Measurements from ENCODE around the gene TMIE.
A peak's percentile ranks its signal among the peaks of the same experiment; 100 is the strongest.
"Not testable (repeated sequence)": the region's sequence is repeated elsewhere in the genome, so short reads cannot be mapped to it uniquely, and the experiment has no call there.

The TMIE gene

DNA sequence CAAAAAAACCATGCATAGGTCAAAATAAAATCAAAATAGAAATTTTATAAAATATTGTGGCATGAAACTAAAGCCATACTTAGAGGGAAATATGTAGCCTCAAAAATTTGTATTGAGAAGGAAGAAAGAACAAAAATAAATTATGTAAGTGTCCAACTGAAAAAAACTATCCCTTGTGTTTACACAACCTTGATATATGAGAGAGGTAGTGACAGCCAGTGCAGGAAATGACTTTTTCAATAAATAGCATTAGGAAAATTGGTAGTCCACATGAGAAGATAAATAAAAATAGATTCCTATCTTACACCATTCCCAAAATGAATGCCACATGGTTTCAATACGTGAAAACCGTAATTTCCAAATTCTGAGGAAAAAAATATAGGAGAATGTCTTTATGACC is 29.6 kb downstream of the TMIE start:
- no peaks in the 10 kb centered on the region for H3K9me3 Mint-ChIP-seq
- H3K4me1 Mint-ChIP-seq: no peaks in the 10 kb centered on the region
- peaks cover 16 to 28% of the 10 kb centered on the region in 2 donors for H3K27me3 Mint-ChIP-seq
- H3K36me3 Mint-ChIP-seq: no peaks in the 10 kb centered on the region
- ATAC-seq (replicated peaks) (no peak), DNase-seq (no peak)
- H3K27ac Mint-ChIP-seq: no peak overlapping the region
- no peak overlapping the region for H3K4me3 Mint-ChIP-seq

DNA sequence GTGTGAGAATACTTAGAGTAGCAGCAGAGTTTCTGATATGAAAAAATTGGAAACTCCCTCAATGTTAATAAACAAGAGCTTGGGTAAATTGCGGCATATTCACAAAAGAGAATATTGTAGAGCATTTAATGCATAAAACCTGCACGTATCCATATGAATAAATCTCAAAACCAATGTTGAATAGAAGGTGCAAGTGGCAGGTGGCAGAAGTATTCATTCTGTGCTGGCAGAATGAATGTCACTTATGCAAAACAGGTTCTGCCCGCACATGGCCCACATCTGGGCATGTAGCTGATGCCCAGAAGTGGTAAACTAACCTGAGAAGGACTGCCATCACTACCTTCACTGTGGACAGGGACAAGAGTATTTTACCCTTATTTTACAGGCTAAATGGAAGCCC is 30.6 kb downstream of the TMIE start:
- ATAC-seq (replicated peaks) (no peak), DNase-seq (no peak)

DNA sequence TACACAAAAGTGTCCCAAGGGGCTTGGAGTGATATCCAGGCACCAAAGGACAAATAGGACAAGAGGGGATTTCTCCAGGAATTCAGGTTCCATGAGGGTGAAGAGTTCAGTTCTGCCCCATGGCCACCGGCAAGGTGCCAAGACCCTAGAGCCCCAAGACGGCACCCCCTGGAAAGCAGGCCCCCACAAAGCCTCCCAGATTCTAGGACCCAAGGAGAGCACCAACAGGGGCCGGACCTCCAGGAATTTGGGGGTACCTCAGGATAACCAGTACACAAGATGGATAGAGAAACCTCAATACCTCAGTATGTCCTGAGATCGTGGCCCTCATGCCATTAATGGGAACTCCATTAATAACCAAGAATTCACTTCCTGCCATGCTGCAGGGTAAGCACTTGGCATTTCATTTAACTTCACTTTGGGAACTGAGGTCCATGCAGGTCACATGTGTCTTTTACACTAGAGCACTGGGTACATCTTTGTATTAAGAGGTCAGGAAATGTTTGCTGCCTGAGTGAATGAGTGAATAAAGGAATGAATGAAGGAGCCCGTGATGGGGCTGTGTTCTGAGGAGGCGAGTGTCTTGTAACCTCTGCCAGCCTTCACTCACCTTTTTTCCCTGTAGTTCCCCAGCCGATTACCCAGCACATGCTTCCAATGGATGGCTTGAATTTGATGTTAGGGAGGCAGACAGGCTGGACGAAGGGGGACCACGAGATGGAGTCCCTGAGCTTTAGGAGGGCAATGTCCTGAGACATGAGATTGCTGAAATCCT is 32.0 kb downstream of the TMIE start:
- peaks cover 21 to 22% of the 10 kb centered on the region in 2 donors for H3K27me3 Mint-ChIP-seq
- ATAC-seq (replicated peaks) (no peak), DNase-seq (no peak)
- H3K4me3 Mint-ChIP-seq: no peak overlapping the region
- no peaks in the 10 kb centered on the region for H3K4me1 Mint-ChIP-seq
- H3K36me3 Mint-ChIP-seq: no peaks in the 10 kb centered on the region
- H3K27ac Mint-ChIP-seq: no peak overlapping the region
- H3K9me3 Mint-ChIP-seq: no peaks in the 10 kb centered on the region

More for the DNA sequence above, 30.6 kb downstream of the TMIE start:
- H3K36me3 Mint-ChIP-seq: no peaks in the 10 kb centered on the region
- no peaks in the 10 kb centered on the region for H3K9me3 Mint-ChIP-seq
- no peaks in the 10 kb centered on the region for H3K4me1 Mint-ChIP-seq
- H3K27ac Mint-ChIP-seq: no peak overlapping the region
- H3K4me3 Mint-ChIP-seq: no peak overlapping the region
- H3K27me3 Mint-ChIP-seq: peaks cover 14 to 21% of the 10 kb centered on the region in 2 donors

DNA sequence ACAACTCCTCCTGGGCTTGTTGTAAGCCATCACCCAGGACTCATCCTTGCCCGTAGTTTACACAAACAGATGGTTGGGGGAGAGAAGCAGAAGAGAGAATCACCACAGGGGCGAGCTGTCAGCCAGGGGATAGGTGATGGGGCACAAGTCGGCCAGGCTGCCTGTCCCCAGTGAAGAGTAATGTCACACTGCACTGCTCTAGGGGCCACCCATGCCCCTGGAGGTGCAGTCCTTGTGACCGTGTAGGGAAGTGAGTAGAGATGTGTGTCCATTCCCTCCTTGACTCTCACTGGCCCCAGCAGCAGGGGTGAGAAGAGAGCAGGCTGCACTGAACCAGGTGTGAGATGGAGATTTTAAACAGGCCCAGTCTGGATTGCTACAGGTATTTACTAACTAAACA is 33.6 kb downstream of the TMIE start:
- Mint-ChIP-seq H3K36me3 (no peaks in the 10 kb centered on the region), H3K9me3 (peaks cover 0 to 3% of the 10 kb centered on the region in 2 donors), H3K4me1 (no peaks in the 10 kb centered on the region), H3K27me3 (peaks cover 15 to 22% of the 10 kb centered on the region in 2 donors), H3K27ac (no peak overlapping the region), H3K4me3 (no peak overlapping the region)
- DNase-seq: no peak
- ATAC-seq (replicated peaks): no peak

DNA sequence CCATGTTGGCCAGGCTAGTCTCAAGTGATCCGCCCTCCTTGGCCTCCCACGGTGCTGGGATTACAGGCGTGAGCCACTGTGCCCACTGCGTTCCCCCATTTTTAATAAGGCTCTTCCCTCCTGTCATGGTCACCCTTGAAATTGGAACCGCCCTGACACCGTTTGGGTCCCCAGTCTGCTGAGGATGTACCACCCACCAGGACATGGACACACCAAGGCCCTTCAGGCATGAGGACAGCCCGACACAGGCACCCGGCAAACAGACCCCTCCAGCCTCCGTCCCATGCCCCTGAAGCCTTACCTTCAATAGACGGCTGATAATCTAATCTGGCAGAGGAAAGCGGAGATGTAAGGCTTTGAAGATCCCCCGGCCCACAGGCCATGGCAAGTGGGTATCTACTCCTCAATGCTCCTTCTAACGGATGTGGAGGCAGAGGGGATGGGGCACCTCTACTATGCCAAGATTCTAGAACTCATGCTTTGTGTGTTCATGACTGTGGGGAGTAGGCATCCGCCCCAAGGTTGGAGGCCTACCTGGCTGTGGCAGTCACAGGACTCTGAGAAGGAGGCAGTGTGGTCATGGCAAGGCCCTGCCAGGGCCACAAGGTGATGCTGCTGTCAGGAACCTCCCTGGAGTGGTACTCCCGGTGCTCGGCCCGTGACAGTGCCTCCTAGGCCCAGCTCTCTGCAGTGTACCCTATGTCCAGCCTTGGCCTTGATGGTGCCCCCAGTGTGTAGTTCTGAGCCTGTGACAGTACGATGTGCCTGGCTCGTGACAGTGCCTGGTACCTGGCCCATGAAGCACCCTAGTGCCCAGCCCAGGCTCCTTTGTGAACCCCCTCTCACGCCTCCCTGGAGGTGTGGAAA is 35.0 kb downstream of the TMIE start:
- Mint-ChIP-seq H3K9me3 (peaks cover 0 to 4% of the 10 kb centered on the region in 2 donors), H3K4me3 (no peak overlapping the region), H3K4me1 (no peaks in the 10 kb centered on the region), H3K27me3 (peaks cover 15 to 22% of the 10 kb centered on the region in 2 donors), H3K36me3 (no peaks in the 10 kb centered on the region), H3K27ac (peak overlapping the region; percentile 67)
- ATAC-seq (replicated peaks) (no peak), DNase-seq (no peak)

DNA sequence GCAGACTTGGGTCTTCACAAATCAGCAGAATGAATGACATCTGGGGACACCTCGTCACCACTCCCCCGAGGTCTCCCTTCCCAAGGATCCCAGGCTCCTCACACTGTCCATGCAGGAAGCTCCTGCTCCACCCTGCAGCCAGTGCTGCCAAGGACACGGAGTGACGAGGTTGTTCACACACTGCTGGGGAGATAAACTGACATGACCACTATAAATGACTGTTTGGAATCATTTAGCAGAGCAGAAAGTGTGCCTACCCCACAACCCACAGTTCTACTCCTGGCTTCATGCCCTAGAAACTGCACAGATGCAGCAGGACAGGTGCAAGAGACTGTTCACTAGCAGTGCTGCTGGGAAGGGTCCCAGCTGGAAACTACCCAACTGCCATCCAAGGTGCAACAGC is 36.1 kb downstream of the TMIE start:
- ATAC-seq (replicated peaks): no peak
- Mint-ChIP-seq H3K9me3 (peaks cover 0 to 4% of the 10 kb centered on the region in 2 donors), H3K36me3 (no peaks in the 10 kb centered on the region), H3K27ac (no peak overlapping the region), H3K27me3 (peaks cover 15 to 19% of the 10 kb centered on the region in 2 donors), H3K4me3 (no peak overlapping the region), H3K4me1 (no peaks in the 10 kb centered on the region)
- DNase-seq: no peak

DNA sequence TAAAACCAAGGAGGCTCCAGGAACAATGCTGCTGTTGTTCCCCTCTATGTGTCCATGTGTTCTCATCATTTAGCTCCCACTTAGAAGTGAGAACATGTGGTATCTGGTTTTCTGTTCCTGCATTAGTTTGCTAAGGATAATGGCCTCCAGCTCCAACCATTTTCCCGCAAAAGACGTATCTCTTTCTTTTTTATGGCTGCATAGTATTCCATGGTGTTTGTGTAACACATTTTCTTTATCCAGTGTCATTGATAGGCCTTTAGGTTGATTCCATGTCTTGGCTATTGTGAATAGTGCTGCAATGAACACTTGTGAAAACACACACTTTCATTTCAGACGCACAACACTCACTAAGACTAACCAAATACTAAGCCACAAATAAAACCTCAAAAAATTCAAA is 38.4 kb downstream of the TMIE start:
- H3K4me3 Mint-ChIP-seq; DNase-seq; ATAC-seq (replicated peaks); H3K4me1 Mint-ChIP-seq; H3K27ac Mint-ChIP-seq; H3K9me3 Mint-ChIP-seq; H3K36me3 Mint-ChIP-seq: not testable (repeated sequence)
- peaks cover 15% of the 10 kb centered on the region in 2 donors for H3K27me3 Mint-ChIP-seq

DNA sequence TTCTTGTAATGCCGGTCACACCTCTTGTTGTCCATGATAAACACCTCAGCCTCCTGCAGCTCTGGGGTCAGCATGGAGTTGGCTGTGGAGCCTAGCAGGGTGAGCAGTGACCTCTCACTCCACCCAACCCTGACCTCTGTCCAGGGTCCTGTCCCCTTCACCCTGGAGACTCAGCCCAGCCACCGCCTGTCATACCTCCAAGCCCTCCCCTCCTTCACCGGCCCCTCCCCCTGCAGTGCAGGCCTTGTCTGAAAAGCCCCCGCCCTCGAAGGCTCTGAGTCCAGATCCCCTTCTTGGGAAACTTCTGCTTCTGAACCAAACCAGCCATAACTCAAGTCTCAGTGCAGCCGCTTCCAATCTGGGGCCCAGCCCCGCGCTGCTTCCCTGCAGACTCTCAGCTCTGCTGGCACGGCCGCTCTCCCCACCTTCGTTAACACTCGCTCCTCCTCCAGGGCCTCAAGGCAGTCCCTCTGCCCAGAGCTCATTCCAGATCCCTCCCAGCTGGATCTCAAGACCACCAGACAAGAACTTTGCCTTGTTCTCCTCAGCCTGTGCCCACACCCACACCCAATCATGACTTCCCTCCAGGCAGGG is 41.9 kb downstream of the TMIE start:
- H3K36me3 Mint-ChIP-seq: no peaks in the 10 kb centered on the region
- no peak overlapping the region for H3K4me3 Mint-ChIP-seq
- H3K9me3 Mint-ChIP-seq: peaks cover 0 to 4% of the 10 kb centered on the region in 2 donors
- ATAC-seq (replicated peaks) (no peak), DNase-seq (no peak)
- peaks cover 0 to 5% of the 10 kb centered on the region in 2 donors for H3K4me1 Mint-ChIP-seq
- H3K27ac Mint-ChIP-seq: no peak overlapping the region
- peaks cover 0 to 7% of the 10 kb centered on the region in 2 donors for H3K27me3 Mint-ChIP-seq

DNA sequence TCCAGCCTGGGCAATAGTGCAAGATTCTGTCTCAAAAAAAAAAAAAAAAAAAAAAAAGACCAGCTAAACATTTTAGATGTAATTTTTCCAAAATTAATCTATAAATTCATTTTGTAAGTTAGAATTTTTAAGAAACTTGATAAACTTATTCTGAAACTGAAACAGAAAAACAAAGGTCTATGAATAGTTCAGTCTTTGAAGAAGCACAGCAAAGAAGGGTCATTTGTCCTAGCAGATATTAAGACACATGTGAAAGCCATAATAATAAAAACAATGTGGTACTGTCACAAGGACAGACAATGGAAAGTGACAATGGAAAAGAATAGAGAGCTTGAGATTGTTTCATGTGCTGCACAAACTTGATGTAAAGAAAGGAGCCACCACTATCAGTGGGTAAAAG is 45.5 kb downstream of the TMIE start:
- ATAC-seq (replicated peaks): no peak
- peaks cover 5 to 6% of the 10 kb centered on the region in 2 donors for H3K4me1 Mint-ChIP-seq
- no peaks in the 10 kb centered on the region for H3K9me3 Mint-ChIP-seq

DNA sequence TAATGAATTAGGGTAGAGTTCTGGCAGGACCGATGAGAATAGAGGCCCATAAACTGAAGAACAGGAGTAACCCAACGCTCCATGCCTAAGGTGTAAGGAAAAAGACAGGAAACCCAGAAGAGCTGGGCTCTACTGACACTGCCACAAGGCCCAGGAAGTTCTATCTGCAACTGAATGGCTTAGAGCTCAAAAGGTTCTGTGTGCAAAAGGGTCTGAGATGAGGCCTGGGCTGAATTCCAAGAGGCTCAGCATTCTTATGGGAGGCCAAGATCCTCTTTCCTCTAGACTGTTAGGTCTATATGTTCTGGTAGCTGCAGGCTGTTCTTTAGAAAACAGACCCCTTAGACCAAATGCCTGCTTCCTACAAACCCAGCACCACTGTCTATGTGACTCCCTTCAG is 47.0 kb downstream of the TMIE start:
- H3K27ac Mint-ChIP-seq: no peak overlapping the region
- peaks cover 0 to 4% of the 10 kb centered on the region in 2 donors for H3K27me3 Mint-ChIP-seq
- H3K9me3 Mint-ChIP-seq: no peaks in the 10 kb centered on the region
- no peak for ATAC-seq (replicated peaks)
- peaks cover 3 to 6% of the 10 kb centered on the region in 2 donors for H3K4me1 Mint-ChIP-seq
- DNase-seq: no peak
- H3K4me3 Mint-ChIP-seq: no peak overlapping the region
- H3K36me3 Mint-ChIP-seq: no peaks in the 10 kb centered on the region

More for the DNA sequence above, 45.5 kb downstream of the TMIE start:
- DNase-seq: no peak
- peaks cover 0 to 7% of the 10 kb centered on the region in 2 donors for H3K27me3 Mint-ChIP-seq
- H3K4me3 Mint-ChIP-seq: no peak overlapping the region
- H3K36me3 Mint-ChIP-seq: no peaks in the 10 kb centered on the region
- H3K27ac Mint-ChIP-seq: no peak overlapping the region

DNA sequence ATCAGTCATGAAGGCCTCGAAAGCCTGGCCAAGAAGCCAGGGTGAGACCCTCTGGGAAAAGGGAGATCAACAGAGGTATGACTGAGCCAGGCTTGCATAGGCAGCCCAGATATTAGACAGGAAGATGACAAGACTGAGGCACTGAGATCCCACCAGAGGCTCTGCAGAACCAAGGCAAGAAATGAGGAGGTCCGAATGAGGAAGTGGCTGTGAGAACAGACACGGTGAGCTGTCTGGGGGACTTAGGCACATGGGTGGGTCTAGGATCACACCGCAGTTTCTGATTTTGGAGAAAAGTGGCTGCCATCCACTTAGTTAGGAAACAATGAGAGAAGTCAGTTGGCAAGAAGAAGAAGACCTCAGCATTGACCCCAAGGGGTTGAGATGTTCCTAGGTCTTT is 47.9 kb downstream of the TMIE start:
- ATAC-seq (replicated peaks) (peak in 1 of 2 donors; percentile 29), DNase-seq (no peak)
- H3K27ac Mint-ChIP-seq: no peak overlapping the region
- H3K9me3 Mint-ChIP-seq: no peaks in the 10 kb centered on the region
- H3K27me3 Mint-ChIP-seq: no peaks in the 10 kb centered on the region
- H3K4me3 Mint-ChIP-seq: no peak overlapping the region
- H3K36me3 Mint-ChIP-seq: no peaks in the 10 kb centered on the region
- peaks cover 0 to 9% of the 10 kb centered on the region in 2 donors for H3K4me1 Mint-ChIP-seq

DNA sequence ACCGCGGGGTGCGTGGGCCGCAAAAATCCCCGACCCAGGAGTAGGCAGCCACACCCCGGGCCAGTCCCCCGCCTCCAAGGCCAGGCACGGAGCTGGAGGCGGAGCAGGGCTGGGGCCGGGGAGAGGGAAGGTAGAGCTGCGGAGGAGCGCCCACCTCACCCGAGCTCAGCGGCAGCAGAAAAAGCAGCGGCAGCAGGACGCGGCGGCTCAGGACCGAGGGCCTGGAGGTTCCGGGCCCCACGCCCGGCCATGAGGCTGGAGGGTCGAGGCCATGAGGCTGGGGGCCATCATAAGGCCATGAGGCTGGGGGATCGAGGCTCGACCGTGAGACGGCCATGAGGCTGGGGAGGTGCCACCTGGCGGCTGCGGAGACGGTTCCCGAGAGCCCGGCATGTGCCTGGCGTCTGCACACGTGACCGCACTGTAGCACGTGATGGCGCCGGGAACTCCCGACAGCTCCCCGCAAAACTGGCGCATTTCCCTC is 49.4 kb downstream of the TMIE start:
- no peaks in the 10 kb centered on the region for H3K36me3 Mint-ChIP-seq
- no peaks in the 10 kb centered on the region for H3K9me3 Mint-ChIP-seq
- H3K27me3 Mint-ChIP-seq: no peaks in the 10 kb centered on the region
- DNase-seq: no peak
- no peak for ATAC-seq (replicated peaks)
- H3K4me1 Mint-ChIP-seq: peaks cover 0 to 9% of the 10 kb centered on the region in 2 donors
- H3K27ac Mint-ChIP-seq: no peak overlapping the region
- no peak overlapping the region for H3K4me3 Mint-ChIP-seq

DNA sequence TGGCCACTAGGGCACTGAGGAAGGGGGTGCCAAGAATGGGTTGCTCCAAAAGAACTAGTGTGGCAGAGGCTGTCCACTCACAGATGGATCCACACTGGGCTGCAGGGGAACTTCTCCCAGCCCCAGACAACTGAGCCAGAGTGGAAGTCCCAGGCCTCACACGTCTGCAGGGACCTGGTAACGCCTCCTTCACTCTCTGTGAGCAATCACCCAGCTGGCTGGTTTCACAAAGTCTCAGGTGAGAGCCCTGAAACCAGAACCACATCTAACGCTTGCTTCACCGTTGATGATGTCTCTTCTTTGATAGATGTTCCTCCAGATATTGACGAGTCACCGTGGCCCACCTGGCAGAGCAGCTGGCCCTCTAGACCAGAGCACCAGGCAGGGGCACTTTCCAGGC is 51.9 kb downstream of the TMIE start:
- not testable (repeated sequence) for ATAC-seq (replicated peaks); H3K27ac Mint-ChIP-seq; DNase-seq; H3K36me3 Mint-ChIP-seq; H3K27me3 Mint-ChIP-seq; H3K9me3 Mint-ChIP-seq; H3K4me3 Mint-ChIP-seq; H3K4me1 Mint-ChIP-seq

DNA sequence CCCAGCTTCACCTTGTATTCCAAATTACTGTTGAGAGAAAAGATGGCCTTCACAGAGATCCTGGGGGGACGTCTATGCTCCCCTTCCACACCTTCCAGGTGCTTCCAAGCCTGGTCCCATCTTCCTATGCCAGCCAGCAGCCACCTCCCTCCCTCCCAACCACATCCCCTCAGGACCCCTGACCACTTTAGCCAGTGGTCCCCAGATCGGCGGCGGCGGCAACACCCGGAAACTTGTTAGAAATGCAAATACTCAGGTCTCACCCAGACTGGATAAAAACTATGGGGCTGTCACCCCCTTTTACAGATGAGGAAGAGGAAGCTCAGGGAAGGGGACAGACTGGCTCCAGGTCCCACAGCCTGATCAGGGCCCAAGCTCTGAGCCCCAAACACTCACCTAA is 54.5 kb downstream of the TMIE start:
- Mint-ChIP-seq H3K36me3 (no peaks in the 10 kb centered on the region), H3K27me3 (peaks cover 0 to 4% of the 10 kb centered on the region in 2 donors)

More for the DNA sequence above, 54.5 kb downstream of the TMIE start:
- no peak overlapping the region for H3K4me3 Mint-ChIP-seq
- peaks cover 0 to 3% of the 10 kb centered on the region in 2 donors for H3K4me1 Mint-ChIP-seq
- no peak for DNase-seq
- H3K27ac Mint-ChIP-seq: no peak overlapping the region
- ATAC-seq (replicated peaks): no peak
- H3K9me3 Mint-ChIP-seq: no peaks in the 10 kb centered on the region

Data from stimulated activated naive B cell treated with anti-CD40 and anti-IgM and Interleukin-4, amounts not matched to agents 10 μg/mL and 1 μg/mL and 100 μg/mL, for 72 hours (primary cell).